Naive thymus-derived CD8-positive, alpha-beta T cell (primary cell): ENCODE measurements around the gene DNAJB9. TPM values are rescaled to one million over a fixed set of nuclear protein-coding genes. Genes with fewer than 3 reads are reported as not detected.
A peak's percentile ranks its signal among the peaks of the same experiment; 100 is the strongest.

ENCODE experiments used
- ATAC-seq, 2 donors: fragments of 150-1000 bp; cut with Tn5 transposase in 1 of 2; sonication (Bioruptor Pico), chemical (Tn5 transposase) in 1 of 2; 1 replicate in 1 of 2; 2 replicates in 1 of 2; pipeline ENCODE4 v1.10.0; 2021; ENCODE audit warnings: mild to moderate bottlenecking in 2 of 2, moderate library complexity in 2 of 2
- POLR2A ChIA-PET: fragments of 350-600 bp; sonication (Branson Sonifier 250); formaldehyde crosslinking; loops from one replicate; lab custom pipeline; 2021; ENCODE audit warnings: antibody characterized with exemption; lab: Charles Lee
- DNase-seq, 10 donors: peaks; one replicate each; pipeline versions ENCODE4 v3.0.0 to v3.0.0-alpha.2; 2020 to 2022
- H3K27ac Mint-ChIP-seq, 10 donors: one replicate each; pipeline ENCODE4 v1.8.0; 2020 to 2022; ENCODE audit warnings: mild to moderate bottlenecking in 10 of 10, mixed read lengths in 10 of 10, moderate library complexity in 4 of 10, inconsistent platforms in 1 of 10
- H3K27me3 Mint-ChIP-seq, 5 donors: one replicate each; pipeline ENCODE4 v1.8.0; 2021 to 2022; ENCODE audit warnings: mixed read lengths in 5 of 5
- H3K36me3 Mint-ChIP-seq, 3 donors: one replicate each; pipeline ENCODE4 v1.8.0; 2020 to 2022; ENCODE audit warnings: mixed read lengths in 3 of 3, mild to moderate bottlenecking in 2 of 3, inconsistent platforms in 1 of 3
- H3K4me1 Mint-ChIP-seq, 4 donors: one replicate each; pipeline ENCODE4 v1.8.0; 2021 to 2022; ENCODE audit warnings: mixed read lengths in 4 of 4
- H3K4me3 Mint-ChIP-seq, 10 donors: one replicate each; pipeline ENCODE4 v1.8.0; 2020 to 2022; ENCODE audit warnings: mild to moderate bottlenecking in 10 of 10, mixed read lengths in 10 of 10, moderate library complexity in 6 of 10, inconsistent platforms in 1 of 10
- H3K9me3 Mint-ChIP-seq, 9 donors: one replicate each; pipeline ENCODE4 v1.8.0; 2020 to 2022; ENCODE audit warnings: mixed read lengths in 9 of 9, mild to moderate bottlenecking in 3 of 9, inconsistent platforms in 1 of 9, moderate library complexity in 1 of 9
- polyA plus RNA-seq, 3 donors: library from polyadenylated mRNA; unstranded; fragments of 300-500 nt; fragmentation: Illumina TruSeq; gene quantifications; one replicate each; pipeline ENCODE4 v1.2.3, GENCODE V29; 2021
- total RNA-seq, 8 experiments: library from RNA in 2 of 8; stranded (reverse) in 2 of 8; gene quantifications; one replicate each; pipeline ENCODE4 v1.2.3 and lab custom pipeline; 2021 to 2026

Gene DNAJB9
- total and polyA plus RNA-seq, 5 experiments from 2014 or later: 19.0 to 47.1 (median 21.3) TPM

DNA sequence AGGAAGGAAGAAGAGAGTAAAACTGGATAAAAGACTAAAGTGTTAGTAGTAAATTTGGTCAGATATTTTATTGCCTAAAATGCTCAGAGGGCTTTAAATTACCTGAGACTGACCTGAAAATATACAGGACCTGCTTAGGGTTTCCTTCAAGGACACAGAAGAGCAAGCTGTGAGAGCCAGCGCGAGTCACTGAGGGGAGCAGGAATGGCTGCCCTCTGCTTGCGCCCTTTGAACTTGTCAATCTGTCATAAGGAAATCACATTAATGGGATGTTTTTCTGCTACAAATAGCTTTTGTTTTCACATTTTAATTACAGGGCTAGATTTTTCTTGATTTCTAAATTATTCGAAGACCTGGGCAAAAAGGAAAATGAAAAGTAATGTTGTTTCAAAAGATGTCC is 26.9 kb downstream of the DNAJB9 start:
- H3K27me3 Mint-ChIP-seq: peaks cover 2 to 19% (median 14%) of the 10 kb centered on the region in 5 donors
- POLR2A ChIA-PET: no interaction called here
- ATAC-seq (no peak), DNase-seq (no peak)
- H3K27ac Mint-ChIP-seq: peak overlapping the region in 1 of 10 donors; percentile 36
- no peaks in the 10 kb centered on the region for H3K4me1 Mint-ChIP-seq
- no peak overlapping the region for H3K4me3 Mint-ChIP-seq
- H3K9me3 Mint-ChIP-seq: no peaks in the 10 kb centered on the region
- peaks cover 0 to 4% (median 0%) of the 10 kb centered on the region in 3 donors for H3K36me3 Mint-ChIP-seq

DNA sequence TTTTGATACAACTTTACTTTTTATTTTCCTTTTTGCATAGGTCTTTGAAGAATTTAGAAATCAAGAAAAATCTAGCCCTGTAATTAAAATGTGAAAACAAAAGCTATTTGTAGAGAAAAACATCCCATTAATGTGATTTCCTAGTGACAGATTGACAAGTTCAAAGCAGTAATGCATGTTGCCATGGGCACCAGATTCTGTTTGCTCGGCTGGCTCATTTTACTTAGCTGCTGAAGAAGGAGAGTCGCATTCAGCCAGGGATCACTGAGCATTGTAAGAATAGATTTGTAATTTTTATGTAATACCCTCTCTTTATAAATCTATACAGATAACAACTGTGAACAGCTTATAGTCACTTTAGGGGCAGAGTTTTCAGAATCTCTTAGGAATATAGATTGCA is 28.5 kb downstream of the DNAJB9 start:
- Mint-ChIP-seq H3K36me3 (no peaks in the 10 kb centered on the region), H3K9me3 (no peaks in the 10 kb centered on the region), H3K27ac (no peak overlapping the region), H3K27me3 (peaks cover 0 to 19% (median 14%) of the 10 kb centered on the region in 5 donors), H3K4me1 (no peaks in the 10 kb centered on the region), H3K4me3 (no peak overlapping the region)
- POLR2A ChIA-PET: no interaction called here
- ATAC-seq (no peak), DNase-seq (no peak)

- H3K4me1 Mint-ChIP-seq: no peaks in the 10 kb centered on the region
- no peak for ATAC-seq
- no peaks in the 10 kb centered on the region for H3K9me3 Mint-ChIP-seq
- no peaks in the 10 kb centered on the region for H3K36me3 Mint-ChIP-seq
- DNase-seq: no peak
- H3K27me3 Mint-ChIP-seq: peaks cover 0 to 19% (median 12%) of the 10 kb centered on the region in 5 donors
- H3K27ac Mint-ChIP-seq: no peak overlapping the region
- no peak overlapping the region for H3K4me3 Mint-ChIP-seq
- POLR2A ChIA-PET: no interaction called here
Observed at GRCh38 chr7:108598914-108599580, 29.4 kb downstream of the DNAJB9 start.

GRCh38 chr7:108600399-108600798 is 30.7 kb downstream of the DNAJB9 start:
- no peak overlapping the region for H3K4me3 Mint-ChIP-seq
- ATAC-seq: no peak
- peak overlapping the region in 1 of 10 donors; percentile 9 for H3K27ac Mint-ChIP-seq
- no peaks in the 10 kb centered on the region for H3K36me3 Mint-ChIP-seq
- no peaks in the 10 kb centered on the region for H3K9me3 Mint-ChIP-seq
- POLR2A ChIA-PET: no interaction called here
- no peaks in the 10 kb centered on the region for H3K4me1 Mint-ChIP-seq
- peaks cover 0 to 19% (median 12%) of the 10 kb centered on the region in 5 donors for H3K27me3 Mint-ChIP-seq
- no peak for DNase-seq

DNA sequence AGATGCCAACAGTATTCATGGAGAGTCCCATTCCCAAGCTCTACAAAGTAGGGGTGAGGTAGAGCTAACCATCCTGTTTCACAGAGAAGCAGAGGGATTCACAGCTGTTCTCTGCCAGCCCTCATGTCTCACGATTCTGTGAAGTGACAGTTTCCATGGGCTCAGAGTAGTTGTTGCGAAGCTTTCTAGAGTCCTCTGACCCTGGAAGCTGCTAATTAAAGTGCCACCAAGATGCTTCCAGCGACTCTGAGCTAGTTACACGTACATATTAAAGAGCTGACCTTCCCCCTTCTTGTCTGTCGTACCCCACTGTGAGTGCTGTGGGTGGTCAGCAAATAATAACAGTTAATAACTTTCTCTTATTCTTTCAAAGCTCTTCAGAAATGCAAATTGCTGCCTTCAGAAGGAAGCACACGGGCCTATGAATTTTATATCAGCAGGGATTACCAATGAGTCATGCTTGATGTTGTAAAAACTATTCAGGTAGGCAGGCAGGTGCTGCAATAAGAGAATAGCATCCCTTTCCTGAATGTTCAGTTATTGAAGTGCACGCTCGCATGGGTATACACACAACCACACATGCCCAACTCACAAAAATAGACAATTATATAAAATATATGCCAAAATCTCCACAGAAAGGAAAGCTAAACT is 34.1 kb downstream of the DNAJB9 start:
- no peak overlapping the region for H3K27ac Mint-ChIP-seq
- POLR2A ChIA-PET: no interaction called here
- peaks cover 0 to 18% (median 9%) of the 10 kb centered on the region in 5 donors for H3K27me3 Mint-ChIP-seq
- DNase-seq: no peak
- H3K4me1 Mint-ChIP-seq: no peaks in the 10 kb centered on the region
- H3K4me3 Mint-ChIP-seq: no peak overlapping the region
- H3K9me3 Mint-ChIP-seq: no peaks in the 10 kb centered on the region
- no peak for ATAC-seq
- H3K36me3 Mint-ChIP-seq: no peaks in the 10 kb centered on the region

DNA sequence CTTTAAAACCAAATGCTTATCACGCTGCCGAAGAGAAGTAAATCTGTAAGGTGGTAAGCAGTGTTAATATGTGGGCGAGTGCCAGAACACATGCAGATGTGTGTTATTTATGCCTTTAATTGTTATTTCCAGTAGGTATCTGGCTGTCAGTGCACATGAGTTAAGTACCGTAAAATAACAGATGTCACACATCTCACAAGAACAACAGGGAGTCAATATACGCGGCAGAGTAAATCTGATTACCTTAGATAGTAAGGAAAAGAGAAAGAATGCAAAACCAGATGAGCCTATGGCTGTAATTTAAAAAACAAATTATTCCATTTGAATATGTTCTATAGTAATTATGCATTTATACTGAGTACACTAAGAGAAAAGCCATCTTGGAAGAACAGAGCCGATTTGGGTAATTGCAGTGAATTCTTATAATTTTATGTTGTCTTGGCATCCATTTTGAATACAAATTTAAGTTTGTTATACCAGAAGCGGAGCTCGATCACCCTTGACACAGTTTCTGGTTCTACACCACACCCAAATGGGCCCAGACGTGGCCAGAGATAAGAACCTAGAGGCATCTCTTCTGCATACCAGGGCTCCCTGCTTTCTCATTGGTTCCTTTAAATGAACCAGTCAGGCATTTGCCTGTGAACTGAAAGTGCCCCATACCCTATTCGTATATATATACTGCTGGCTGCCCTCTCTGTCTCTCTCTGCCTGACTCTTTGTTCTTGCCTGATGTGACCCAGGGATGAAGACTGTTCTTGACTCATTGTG is 34.8 kb downstream of the DNAJB9 start:
- Mint-ChIP-seq H3K27me3 (peaks cover 0 to 15% (median 9%) of the 10 kb centered on the region in 5 donors), H3K4me1 (no peaks in the 10 kb centered on the region), H3K9me3 (no peaks in the 10 kb centered on the region), H3K27ac (no peak overlapping the region), H3K36me3 (no peaks in the 10 kb centered on the region), H3K4me3 (no peak overlapping the region)
- no peak for ATAC-seq
- POLR2A ChIA-PET: no interaction called here
- DNase-seq: no peak

GRCh38 chr7:108605559-108606201 is 36.0 kb downstream of the DNAJB9 start:
- no peak for ATAC-seq
- Mint-ChIP-seq H3K4me3 (no peak overlapping the region), H3K36me3 (no peaks in the 10 kb centered on the region), H3K27ac (peak overlapping the region in 1 of 10 donors; percentile 65), H3K4me1 (no peaks in the 10 kb centered on the region), H3K27me3 (peaks cover 0 to 7% (median 0%) of the 10 kb centered on the region in 5 donors), H3K9me3 (no peaks in the 10 kb centered on the region)
- POLR2A ChIA-PET: no interaction called here
- DNase-seq: no peak

- DNase-seq: no peak
- no peaks in the 10 kb centered on the region for H3K4me1 Mint-ChIP-seq
- H3K9me3 Mint-ChIP-seq: no peaks in the 10 kb centered on the region
- H3K36me3 Mint-ChIP-seq: no peaks in the 10 kb centered on the region
- H3K27me3 Mint-ChIP-seq: peaks cover 0 to 12% (median 0%) of the 10 kb centered on the region in 5 donors
- H3K4me3 Mint-ChIP-seq: no peak overlapping the region
- ATAC-seq: no peak
- H3K27ac Mint-ChIP-seq: no peak overlapping the region
- POLR2A ChIA-PET: no interaction called here
Observed at GRCh38 chr7:108609643-108610042, 40.0 kb downstream of the DNAJB9 start.

GRCh38 chr7:108611268-108611667 is 41.6 kb downstream of the DNAJB9 start:
- no peak for DNase-seq
- Mint-ChIP-seq H3K9me3 (no peaks in the 10 kb centered on the region), H3K36me3 (no peaks in the 10 kb centered on the region), H3K4me3 (no peak overlapping the region), H3K4me1 (no peaks in the 10 kb centered on the region), H3K27me3 (peaks cover 0 to 12% (median 0%) of the 10 kb centered on the region in 5 donors), H3K27ac (no peak overlapping the region)
- ATAC-seq: no peak
- POLR2A ChIA-PET: no interaction called here

GRCh38 chr7:108613147-108613948 is 43.7 kb downstream of the DNAJB9 start:
- H3K4me3 Mint-ChIP-seq: no peak overlapping the region
- DNase-seq (peak in 4 of 10 donors; percentile 4 to 57 (median 47)), ATAC-seq (peak in 1 of 2 donors; percentile 47)
- POLR2A ChIA-PET: no interaction called here
- no peaks in the 10 kb centered on the region for H3K36me3 Mint-ChIP-seq
- no peaks in the 10 kb centered on the region for H3K9me3 Mint-ChIP-seq
- H3K4me1 Mint-ChIP-seq: no peaks in the 10 kb centered on the region
- peaks cover 0 to 5% (median 2%) of the 10 kb centered on the region in 5 donors for H3K27me3 Mint-ChIP-seq
- no peak overlapping the region for H3K27ac Mint-ChIP-seq

GRCh38 chr7:108613949-108614381 is 44.3 kb downstream of the DNAJB9 start:
- Mint-ChIP-seq H3K27ac (peak overlapping the region in 1 of 10 donors; percentile 43), H3K36me3 (no peaks in the 10 kb centered on the region), H3K9me3 (no peaks in the 10 kb centered on the region), H3K27me3 (peaks cover 0 to 5% (median 2%) of the 10 kb centered on the region in 5 donors), H3K4me3 (no peak overlapping the region), H3K4me1 (no peaks in the 10 kb centered on the region)
- ATAC-seq: no peak
- POLR2A ChIA-PET: no interaction called here
- no peak for DNase-seq

DNA sequence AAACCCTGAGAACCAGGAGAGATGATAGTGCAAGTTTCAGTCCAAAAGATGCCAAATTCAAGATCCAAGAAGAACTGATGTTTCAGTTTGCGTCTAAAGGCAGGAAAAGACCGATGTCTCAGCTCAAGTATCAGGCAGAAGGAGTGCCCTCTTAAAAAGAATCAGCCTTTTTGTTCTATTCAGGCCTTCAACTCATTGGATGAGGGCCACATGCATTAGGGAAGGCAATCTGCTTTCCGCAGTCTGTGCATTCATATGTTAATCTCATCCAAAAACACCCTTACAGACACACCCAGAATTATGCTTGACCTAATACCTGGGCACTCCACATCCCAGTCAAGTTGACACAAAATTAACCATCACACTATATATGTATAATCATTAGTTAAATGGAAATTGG is 45.2 kb downstream of the DNAJB9 start:
- no peaks in the 10 kb centered on the region for H3K9me3 Mint-ChIP-seq
- no peak for DNase-seq
- peaks cover 0 to 5% (median 2%) of the 10 kb centered on the region in 5 donors for H3K27me3 Mint-ChIP-seq
- H3K4me3 Mint-ChIP-seq: no peak overlapping the region
- no peaks in the 10 kb centered on the region for H3K36me3 Mint-ChIP-seq
- no peaks in the 10 kb centered on the region for H3K4me1 Mint-ChIP-seq
- H3K27ac Mint-ChIP-seq: no peak overlapping the region
- no peak for ATAC-seq
- POLR2A ChIA-PET: no interaction called here
